Measurements from ENCODE around the gene DAB2IP. TPM values are rescaled to one million over a fixed set of nuclear protein-coding genes. Genes with fewer than 3 reads are reported as not detected.

Gene DAB2IP
- total RNA-seq, 1 experiment from 2014 or later, result 31.0 TPM

GRCh38 chr9:121682201-121682600 is 30.8 kb downstream of the DAB2IP start (continued):
- no peak for TF ChIP-seq CTCF (IDR thresholded peaks at IDR 0.05 in 2 of 3, conservative IDR thresholded peaks at IDR 0.05 in 1 of 3; ENCODE audit: borderline replicate concordance in 1 of 3, insufficient read depth in 1 of 3, low read depth in 2 of 3, low read length in 2 of 3)
- no peak for TF ChIP-seq FOSL1 (IDR thresholded peaks at IDR 0.05; ENCODE audit: low read depth)
- no peak for TF ChIP-seq SRF (IDR thresholded peaks at IDR 0.05; ENCODE audit: low read depth)
- no peak for TF ChIP-seq JUND (IDR thresholded peaks at IDR 0.05)
- TF ChIP-seq ELF1 (IDR thresholded peaks at IDR 0.05; ENCODE audit: borderline replicate concordance, low read depth), result no peak
- TF ChIP-seq CBX3 (IDR thresholded peaks at IDR 0.05; ENCODE audit: low read depth), result no peak
- no peak for TF ChIP-seq ZFX (IDR thresholded peaks at IDR 0.05)

DNA sequence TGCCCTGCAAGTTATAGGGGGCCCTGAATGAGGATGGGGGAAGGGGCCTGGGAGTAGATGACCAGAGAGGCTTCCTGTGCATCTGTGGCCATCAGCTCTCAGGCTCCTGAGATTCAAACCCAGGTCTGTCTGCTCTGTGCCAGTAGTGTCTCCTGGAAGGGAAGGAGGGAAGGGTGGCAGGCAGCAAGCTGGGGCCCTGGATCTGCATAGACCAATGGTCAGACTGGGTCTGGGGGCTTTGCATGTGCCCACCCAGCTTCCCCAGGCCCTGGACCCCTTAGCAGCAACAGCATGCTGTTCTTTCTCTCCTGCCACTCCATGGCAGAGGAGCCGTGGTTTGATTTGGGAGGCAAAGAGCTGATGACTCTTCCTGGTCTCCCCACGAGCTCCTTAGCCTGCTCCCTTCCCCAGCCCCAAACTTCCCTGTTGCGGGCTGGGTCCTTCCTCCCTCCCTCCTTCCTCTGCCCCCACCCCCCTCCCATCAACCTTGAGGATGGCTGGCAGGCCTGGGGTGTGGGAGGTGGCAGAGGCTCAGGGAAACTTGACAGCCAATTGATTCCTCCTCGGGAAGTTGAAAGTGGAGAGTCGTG is 31.6 kb downstream of the DAB2IP start:
- Histone ChIP-seq H3K4me3 (replicated peaks in 1 of 2; ENCODE audit: low read depth in 1 of 2, low read length in 2 of 2) (no peak overlapping the region), H3K9ac (ENCODE audit: low read length) (no peak overlapping the region), H3K36me3 (ENCODE audit: control insufficient read depth in 1 of 2, insufficient read depth in 2 of 2, low read length in 2 of 2) (no peaks in the 10 kb centered on the region), H3K79me2 (ENCODE audit: insufficient read depth, low read length) (no peaks in the 10 kb centered on the region), H3K27ac (ENCODE audit: low read depth, low read length) (no peak overlapping the region), H3K4me2 (ENCODE audit: low read length) (no peak overlapping the region), H3K27me3 (ENCODE audit: insufficient read depth, low read length) (no peaks in the 10 kb centered on the region), H3K4me1 (ENCODE audit: control insufficient read depth in 1 of 2, insufficient read depth in 2 of 2, low read length in 2 of 2) (peaks cover 0 to 7% of the 10 kb centered on the region in 2 experiments; a peak in 1 of 4 replicates), H3K9me2 (ENCODE audit: insufficient read depth) (no peaks in the 10 kb centered on the region), H3K9me3 (ENCODE audit: control insufficient read depth in 1 of 2, insufficient read depth in 1 of 2, low read depth in 1 of 2, low read length in 2 of 2) (no peaks in the 10 kb centered on the region), H2AFZ (ENCODE audit: low read depth, low read length, poor library complexity, severe bottlenecking) (no peak overlapping the region), H4K20me1 (ENCODE audit: insufficient read depth) (no peaks in the 10 kb centered on the region)
- intact Hi-C loops (cut with micrococcal nuclease), result loop anchor here (5.0 kb wide), 1 partner anchor 41 kb away; no protein-coding TSS in a partner anchor
- TF ChIP-seq EZH2 (IDR thresholded peaks at IDR 0.05) (no peak), ZNF274 (IDR thresholded peaks at IDR 0.05; ENCODE audit: low read depth, low read length) (no peak), EGR1 (IDR thresholded peaks at IDR 0.05; ENCODE audit: low read depth) (no peak), RAD21 (IDR thresholded peaks at IDR 0.05; ENCODE audit: low read depth) (no peak), POLR2AphosphoS5 (IDR thresholded peaks at IDR 0.05; ENCODE audit: low read depth, low read length) (no peak), ELF1 (IDR thresholded peaks at IDR 0.05; ENCODE audit: borderline replicate concordance, low read depth) (no peak)
- ATAC-seq (no peak), DNase-seq (ENCODE audit: low read depth, low spot score) (no peak)
- CTCF ChIA-PET, result interaction anchor here (1.2 to 2.6 kb wide), 7 partner anchors 8 to 247 kb away, joined by 3 to 17 read pairs (median 7); no protein-coding TSS in a partner anchor
- RAD21 ChIA-PET (ENCODE audit: low non-redundant PET in 1 of 2, low total read pairs in 2 of 2, uncharacterized antibody in 2 of 2, unreplicated experiment in 2 of 2), result no interaction called here
- BruUV-seq (replicated peaks), result no TSS peak
- POLR2A ChIA-PET, result no interaction called here

All from HCT116 (cell line).